ENCODE measurements around the gene GNG2. TPM values are rescaled to one million over a fixed set of nuclear protein-coding genes. Genes with fewer than 3 reads are reported as not detected.

The GNG2 gene
- total RNA-seq, 6 experiments from 2014 or later, result 1.9 to 7.6 (median 3.5) TPM

DNA sequence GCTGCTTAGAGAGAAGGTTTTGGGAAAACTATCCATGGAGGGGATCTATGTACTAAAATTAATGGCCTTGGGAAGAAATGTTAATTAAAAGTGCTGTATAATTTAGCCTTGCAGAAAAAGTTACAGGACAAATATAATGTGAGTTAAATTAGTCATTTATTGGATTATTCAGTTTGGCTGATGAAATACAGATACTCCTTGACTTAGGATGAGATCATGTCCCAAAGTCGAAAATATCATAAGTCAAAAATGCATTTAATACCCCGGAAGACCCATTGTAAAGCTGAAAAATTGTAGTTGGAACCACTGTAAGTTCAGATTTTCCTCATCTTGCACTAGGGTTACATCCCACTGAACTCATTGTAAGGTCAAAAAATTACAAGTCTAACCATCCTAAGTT, 138.7 kb downstream of the GNG2 start:
- Histone ChIP-seq H3K27ac (no peak overlapping the region), H3K4me1 (peaks cover 0 to 20% (median 5%) of the 10 kb centered on the region in 4 donors), H3K9me3 (no peaks in the 10 kb centered on the region), H3K4me3 (no peak overlapping the region), H3K36me3 (peaks cover 0 to 32% (median 13%) of the 10 kb centered on the region in 4 donors), H3K27me3 (no peaks in the 10 kb centered on the region)
- TF ChIP-seq, protein P1, sequence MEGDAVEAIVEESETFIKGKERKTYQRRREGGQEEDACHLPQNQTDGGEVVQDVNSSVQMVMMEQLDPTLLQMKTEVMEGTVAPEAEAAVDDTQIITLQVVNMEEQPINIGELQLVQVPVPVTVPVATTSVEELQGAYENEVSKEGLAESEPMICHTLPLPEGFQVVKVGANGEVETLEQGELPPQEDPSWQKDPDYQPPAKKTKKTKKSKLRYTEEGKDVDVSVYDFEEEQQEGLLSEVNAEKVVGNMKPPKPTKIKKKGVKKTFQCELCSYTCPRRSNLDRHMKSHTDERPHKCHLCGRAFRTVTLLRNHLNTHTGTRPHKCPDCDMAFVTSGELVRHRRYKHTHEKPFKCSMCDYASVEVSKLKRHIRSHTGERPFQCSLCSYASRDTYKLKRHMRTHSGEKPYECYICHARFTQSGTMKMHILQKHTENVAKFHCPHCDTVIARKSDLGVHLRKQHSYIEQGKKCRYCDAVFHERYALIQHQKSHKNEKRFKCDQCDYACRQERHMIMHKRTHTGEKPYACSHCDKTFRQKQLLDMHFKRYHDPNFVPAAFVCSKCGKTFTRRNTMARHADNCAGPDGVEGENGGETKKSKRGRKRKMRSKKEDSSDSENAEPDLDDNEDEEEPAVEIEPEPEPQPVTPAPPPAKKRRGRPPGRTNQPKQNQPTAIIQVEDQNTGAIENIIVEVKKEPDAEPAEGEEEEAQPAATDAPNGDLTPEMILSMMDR (IDR thresholded peaks at IDR 0.05), result no peak
- TF ChIP-seq POLR2A (IDR thresholded peaks at IDR 0.05), result no peak
- intact Hi-C loops (cut with DNase I), result no loop called here
- 94% methylated on average over 2 of the region's 2 CpGs for WGBS (ENCODE audit: insufficient coverage, low coverage, low lambda C conversion rate, missing lambda C conversion rate)
- no peak for DNase-seq
- no peak for ATAC-seq

DNA sequence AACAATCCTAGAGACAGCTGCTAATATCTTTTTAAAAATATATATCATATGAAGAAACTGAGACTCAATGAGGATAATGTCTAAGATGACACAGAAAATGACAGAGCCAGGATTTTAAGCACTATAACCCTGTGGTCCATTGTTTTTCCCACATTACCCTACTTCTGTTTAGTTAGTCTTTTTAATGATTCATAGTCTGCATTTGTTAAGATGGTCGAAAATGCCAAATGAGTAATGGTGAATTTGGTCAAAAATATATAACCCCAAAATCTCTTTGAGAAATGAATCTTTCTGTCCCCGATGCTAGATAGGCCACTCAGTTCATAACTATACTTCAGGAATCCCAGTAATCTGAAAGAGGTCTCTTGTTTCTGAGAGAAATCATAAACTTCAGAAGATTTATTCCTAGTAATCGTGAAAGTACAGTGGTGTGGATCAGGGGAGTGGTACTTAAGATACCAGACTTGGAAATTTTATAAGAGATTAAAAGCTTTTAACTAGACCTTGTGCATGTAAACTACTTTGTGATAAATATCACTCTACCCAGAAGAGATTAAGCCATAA, 139.7 kb downstream of the GNG2 start:
- intact Hi-C loops (cut with DNase I), result no loop called here
- Histone ChIP-seq H3K36me3 (peaks cover 0 to 32% (median 19%) of the 10 kb centered on the region in 4 donors), H3K9me3 (no peaks in the 10 kb centered on the region), H3K4me3 (no peak overlapping the region), H3K4me1 (peaks cover 0 to 20% (median 5%) of the 10 kb centered on the region in 4 donors), H3K27ac (no peak overlapping the region), H3K27me3 (no peaks in the 10 kb centered on the region)
- ATAC-seq (no peak), DNase-seq (no peak)
- 78% methylated on average over 3 of the region's 3 CpGs for WGBS (ENCODE audit: insufficient coverage, low coverage, low lambda C conversion rate, missing lambda C conversion rate)
- TF ChIP-seq, protein P1 (IDR thresholded peaks at IDR 0.05), result no peak
- no peak for TF ChIP-seq POLR2A (IDR thresholded peaks at IDR 0.05)

DNA sequence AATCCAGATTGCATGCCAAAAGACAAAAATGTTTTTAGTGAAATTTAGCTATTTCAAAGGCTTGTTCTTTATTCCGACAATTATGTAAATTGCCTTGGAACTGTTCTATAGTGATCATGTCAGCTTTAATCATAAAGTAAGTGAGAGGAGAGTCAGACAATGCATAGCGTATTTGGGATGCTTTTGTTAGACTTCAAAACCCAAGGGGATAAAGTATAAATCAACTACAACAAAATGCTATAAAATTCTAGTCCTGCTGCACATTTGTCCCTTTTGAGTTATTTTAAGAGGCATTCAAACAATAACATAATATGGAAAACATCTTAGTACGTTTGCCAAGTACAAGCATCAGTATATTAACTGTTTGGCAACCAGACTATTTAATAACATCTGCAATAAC, 140.3 kb downstream of the GNG2 start:
- intact Hi-C loops (cut with DNase I), result no loop called here
- peaks cover 0 to 30% (median 19%) of the 10 kb centered on the region in 4 donors for H3K36me3 ChIP-seq
- WGBS (ENCODE audit: insufficient coverage, low coverage, low lambda C conversion rate, missing lambda C conversion rate), result 80% methylated on average over 3 of the region's 3 CpGs

DNA sequence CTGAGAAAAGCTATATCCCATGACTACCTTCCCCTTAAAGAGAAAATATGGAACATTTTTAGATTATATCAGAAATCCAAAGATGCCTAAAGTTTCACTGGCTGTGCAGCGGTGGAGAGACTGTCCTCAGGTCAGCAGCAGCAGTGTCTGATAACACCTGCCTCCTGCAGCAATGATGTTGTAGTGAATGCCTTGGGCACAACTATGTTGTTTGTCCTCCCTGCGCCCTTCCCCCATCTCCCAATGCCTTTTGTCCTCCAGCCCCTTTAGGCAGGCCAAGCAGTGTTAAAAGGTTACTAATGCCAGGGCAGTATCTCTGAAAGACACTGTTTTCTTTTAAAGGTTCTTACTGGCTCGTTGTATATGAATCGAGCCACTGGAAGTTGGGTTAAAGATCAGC, 142.1 kb downstream of the GNG2 start:
- 39% methylated on average over 3 of the region's 4 CpGs for WGBS (ENCODE audit: insufficient coverage, low coverage, low lambda C conversion rate, missing lambda C conversion rate)
- intact Hi-C loops (cut with DNase I), result no loop called here
- TF ChIP-seq POLR2A (IDR thresholded peaks at IDR 0.05), result no peak
- TF ChIP-seq, protein P1 (IDR thresholded peaks at IDR 0.05), result no peak
- H3K27me3 ChIP-seq, result no peaks in the 10 kb centered on the region
- H3K4me3 ChIP-seq, result no peak overlapping the region
- ATAC-seq (peak; percentile 18 to 71 (median 28)), DNase-seq (no peak)
- peak overlapping the region in 1 of 3 donors; percentile 45 for H3K27ac ChIP-seq
- H3K9me3 ChIP-seq, result no peaks in the 10 kb centered on the region
- H3K4me1 ChIP-seq, result peaks cover 0 to 27% (median 7%) of the 10 kb centered on the region in 4 donors
- peaks cover 0 to 41% (median 21%) of the 10 kb centered on the region in 4 donors for H3K36me3 ChIP-seq

More for the DNA sequence above, 140.3 kb downstream of the GNG2 start:
- Histone ChIP-seq H3K4me3 (no peak overlapping the region), H3K27ac (no peak overlapping the region), H3K4me1 (peaks cover 0 to 20% (median 7%) of the 10 kb centered on the region in 4 donors), H3K9me3 (no peaks in the 10 kb centered on the region), H3K27me3 (no peaks in the 10 kb centered on the region)
- TF ChIP-seq, protein P1 (IDR thresholded peaks at IDR 0.05), result no peak
- no peak for TF ChIP-seq POLR2A (IDR thresholded peaks at IDR 0.05)
- DNase-seq, result no peak
- no peak for ATAC-seq
